GM21447 (cell line): Measurements from ENCODE around the gene NOBOX.
"Not testable (repeated sequence)": the region's sequence is repeated elsewhere in the genome, so short reads cannot be mapped to it uniquely, and the experiment has no call there.

ENCODE experiments used
- ATAC-seq: cut with Tn5 transposase; IDR thresholded peaks from one replicate; pipeline ENCODE4 v1.9.1; 2021; ENCODE audit not compliant: unreplicated experiment

The NOBOX gene

GRCh38 chr7:144397086-144397485 is 6.4 kb downstream of the NOBOX start:
- ATAC-seq, result no peak

- ATAC-seq, result peak; percentile 84
Measured at GRCh38 chr7:144391823-144392255, 11.7 kb downstream of the NOBOX start.

- no peak for ATAC-seq
Measured at GRCh38 chr7:144391014-144391413, 12.5 kb downstream of the NOBOX start.

- no peak for ATAC-seq
Measured at GRCh38 chr7:144390481-144390880, 13.0 kb downstream of the NOBOX start.

GRCh38 chr7:144388950-144389349 is 14.5 kb downstream of the NOBOX start:
- no peak for ATAC-seq

- no peak for ATAC-seq
Measured at GRCh38 chr7:144386741-144387140, 16.8 kb downstream of the NOBOX start.

GRCh38 chr7:144384555-144385245 is 18.8 kb downstream of the NOBOX start:
- ATAC-seq, result no peak

GRCh38 chr7:144384071-144384470 is 19.4 kb downstream of the NOBOX start:
- peak; percentile 51 for ATAC-seq

- no peak for ATAC-seq
Measured at GRCh38 chr7:144379776-144380384, 23.6 kb downstream of the NOBOX start.

GRCh38 chr7:144378651-144379050 is 24.8 kb downstream of the NOBOX start:
- ATAC-seq, result no peak

- ATAC-seq, result not testable (repeated sequence)
Measured at GRCh38 chr7:144369221-144369620, 34.3 kb downstream of the NOBOX start.

- ATAC-seq, result not testable (repeated sequence)
Measured at GRCh38 chr7:144367250-144367649, 36.2 kb downstream of the NOBOX start.

- ATAC-seq, result not testable (repeated sequence)
Measured at GRCh38 chr7:144365523-144365922, 38.0 kb downstream of the NOBOX start.

GRCh38 chr7:144362061-144362460 is 41.4 kb downstream of the NOBOX start:
- not testable (repeated sequence) for ATAC-seq

GRCh38 chr7:144356860-144357259 is 46.6 kb downstream of the NOBOX start:
- ATAC-seq, result not testable (repeated sequence)

- not testable (repeated sequence) for ATAC-seq
Measured at GRCh38 chr7:144356185-144356584, 47.3 kb downstream of the NOBOX start.

- peak; percentile 66 for ATAC-seq
Measured at GRCh38 chr7:144355176-144355822, 48.2 kb downstream of the NOBOX start, which contains the start of gene ARHGEF5. Gene ARHGEF5 (plus strand): TSS chr7:144355402. CDS start chr7:144362670, 7,268 bp downstream.

- not testable (repeated sequence) for ATAC-seq
Measured at GRCh38 chr7:144351667-144352066, 51.8 kb downstream of the NOBOX start.

GRCh38 chr7:144348625-144349024 is 54.9 kb downstream of the NOBOX start:
- ATAC-seq, result peak; percentile 29
